ENCODE measurements around the gene RFFL.

RFFL gene

GRCh38 chr17:35081638-35082037, 18.1 kb upstream of the RFFL start:
- DNase-seq (ENCODE audit: low read depth) = no peak

- DNase-seq (ENCODE audit: low read depth) = no peak
These were observed 17.0 kb upstream of the RFFL start for GRCh38 chr17:35080536-35080935.

GRCh38 chr17:35079547-35080423, 16.3 kb upstream of the RFFL start:
- no peak for DNase-seq (ENCODE audit: low read depth)

GRCh38 chr17:35076874-35077273, 13.4 kb upstream of the RFFL start:
- no peak for DNase-seq (ENCODE audit: low read depth)

GRCh38 chr17:35074711-35075707, 11.5 kb upstream of the RFFL start:
- DNase-seq (ENCODE audit: low read depth) = no peak

GRCh38 chr17:35073991-35074627, 10.6 kb upstream of the RFFL start:
- no peak for DNase-seq (ENCODE audit: low read depth)

- DNase-seq (ENCODE audit: low read depth) = no peak
These were observed 9.8 kb upstream of the RFFL start for GRCh38 chr17:35073183-35073790.

GRCh38 chr17:35069311-35069710, 5.8 kb upstream of the RFFL start:
- no peak for DNase-seq (ENCODE audit: low read depth)

GRCh38 chr17:35068249-35068648, 4.7 kb upstream of the RFFL start:
- DNase-seq (ENCODE audit: low read depth) = no peak

- no peak for DNase-seq (ENCODE audit: low read depth)
These were observed 2.4 kb upstream of the RFFL start for GRCh38 chr17:35065880-35066279.

- DNase-seq (ENCODE audit: low read depth) = no peak
These were observed 1.2 kb upstream of the RFFL start for GRCh38 chr17:35064516-35065215.

GRCh38 chr17:35062308-35062707, 1.2 kb downstream of the RFFL start:
- no peak for DNase-seq (ENCODE audit: low read depth)

GRCh38 chr17:35057332-35057915, 6.1 kb downstream of the RFFL start:
- no peak for DNase-seq (ENCODE audit: low read depth)

GRCh38 chr17:35056013-35056412, 7.5 kb downstream of the RFFL start:
- no peak for DNase-seq (ENCODE audit: low read depth)

GRCh38 chr17:35053204-35053603, 10.3 kb downstream of the RFFL start:
- no peak for DNase-seq (ENCODE audit: low read depth)

- no peak for DNase-seq (ENCODE audit: low read depth)
These were observed 10.7 kb downstream of the RFFL start for GRCh38 chr17:35052780-35053179.

GRCh38 chr17:35052241-35052610, 11.3 kb downstream of the RFFL start:
- DNase-seq (ENCODE audit: low read depth) = no peak

- DNase-seq (ENCODE audit: low read depth) = no peak
These were observed 11.8 kb downstream of the RFFL start for GRCh38 chr17:35051579-35052240.

- DNase-seq (ENCODE audit: low read depth) = no peak
These were observed 12.3 kb downstream of the RFFL start for GRCh38 chr17:35051183-35051578.

GRCh38 chr17:35050170-35050569, 13.3 kb downstream of the RFFL start:
- DNase-seq (ENCODE audit: low read depth) = no peak

Measured in CMK (cell line).